Gastrocnemius medialis (tissue), 4 donors: ENCODE data around the gene TALDO1. TPM values are rescaled to one million over a fixed set of nuclear protein-coding genes. Genes with fewer than 3 reads are reported as not detected.

Experiments used
- ATAC-seq, 2 donors: fragments of 150-250 bp; one replicate each; pipeline ENCODE4 v1.9.1; 2016
- DNase-seq, 2 donors: peaks; one replicate each; pipeline ENCODE4 v3.0.0-alpha.2; 2019
- H3K27ac ChIP-seq, 4 donors: fragments of 200-600 bp; sonication (generic); 1 replicate in 1 of 4; 2 replicates in 3 of 4; pipeline ENCODE4 v1.5.1; 2016 to 2018; ENCODE audit warnings: mild to moderate bottlenecking in 2 of 4, moderate library complexity in 1 of 4
- H3K27me3 ChIP-seq, 3 donors: fragments of 200-600 bp; sonication (generic) in 2 of 3; 1 replicate in 1 of 3; 2 replicates in 2 of 3; pipeline versions ENCODE4 v1.5.1 to v1.6.0; 2016 to 2019; ENCODE audit warnings: mild to moderate bottlenecking in 1 of 3, moderate library complexity in 1 of 3
- H3K36me3 ChIP-seq, 2 donors: fragments of 200-600 bp; sonication (generic) in 1 of 2; one replicate each; pipeline ENCODE4 v1.5.1; 2017 to 2018
- H3K4me1 ChIP-seq, 2 donors: fragments of 200-600 bp; sonication (generic) in 1 of 2; one replicate each; pipeline ENCODE4 v1.5.1; 2016 to 2017; ENCODE audit warnings: mild to moderate bottlenecking in 2 of 2
- H3K4me3 ChIP-seq, 4 donors: fragments of 200-600 bp; sonication (generic) in 3 of 4; 1 replicate in 1 of 4; 2 replicates in 3 of 4; pipeline ENCODE4 v1.5.1; 2016 to 2019; ENCODE audit warnings: mild to moderate bottlenecking in 2 of 4
- H3K9me3 ChIP-seq, 3 donors: fragments of 200-600 bp; sonication (generic) in 2 of 3; 1 replicate in 1 of 3; 2 replicates in 2 of 3; pipeline ENCODE4 v1.5.1; 2016 to 2019
- POLR2A ChIP-seq, 2 donors: fragments of 450-650 bp; IDR thresholded peaks; one replicate each; pipeline ENCODE4 v1.6.1; 2017; ENCODE audit warnings: antibody characterized with exemption in 2 of 2, mild to moderate bottlenecking in 2 of 2, moderate library complexity in 2 of 2
- in situ Hi-C, 4 donors: fragments of 200-750 bp; cut with MboI; loops; one replicate each; pipeline versions ENCODE4 v1.15.0 to v1.8.0; 2017; ENCODE audit warnings: low sequenced_read_pairs in 4 of 4
- intact Hi-C: fragments of 100-400 bp; cut with DNase I; formaldehyde crosslinking; loops from one replicate; pipeline ENCODE4 v1.15.1; 2023; ENCODE audit warnings: low total_unique reads
- total RNA-seq, 4 donors: library from RNA; depleted of rRNA; stranded (reverse); fragments of >200 nt; gene quantifications; one replicate each; pipeline versions ENCODE4 v1.1.0 to v1.2.3, GENCODE V29; 2016
- TF ChIP-seq, protein P1 (sequence below), 5 experiments: fragments of 450-650 bp in 3 of 5; fragments of 200-600 bp in 2 of 5; sonication (generic) in 2 of 5; IDR thresholded peaks in 4 of 5; conservative IDR thresholded peaks in 1 of 5; 1 replicate in 4 of 5; 2 replicates in 1 of 5; pipeline ENCODE4 v1.5.1; 2016 to 2019; ENCODE audit warnings: antibody characterized with exemption in 5 of 5, mild to moderate bottlenecking in 3 of 5, moderate library complexity in 3 of 5

Gene TALDO1
- 100 to 1,000 TPM in 3 of 4 donors, 10 to 100 TPM in 1; 98.6 to 167 (median 153) TPM for total RNA-seq

GRCh38 chr11:747158-748006 lies at the start of gene TALDO1:
Gene TALDO1 (plus strand): TSS chr11:747464. CDS start chr11:747482, 18 bp downstream.
- ATAC-seq (peak; percentile 91 to 92), DNase-seq (peak; percentile 83 to 88)
- intact Hi-C loops (loop anchor here (1.0 to 5.0 kb wide), 4 partner anchors 17 to 51 kb away; partner anchors contain the start of genes DEAF1, GATD1, SLC25A22 and TMEM80), in situ Hi-C loops (loop anchor here in 1 of 4 donors (25.0 kb wide), 1 partner anchor 185 kb away; the partner anchor contains the start of genes LMNTD2 and RASSF7)
- H3K27me3 ChIP-seq, result no peaks in the 10 kb centered on the region
- peaks cover 13 to 16% of the 10 kb centered on the region in 2 donors for H3K4me1 ChIP-seq
- TF ChIP-seq, protein P1, sequence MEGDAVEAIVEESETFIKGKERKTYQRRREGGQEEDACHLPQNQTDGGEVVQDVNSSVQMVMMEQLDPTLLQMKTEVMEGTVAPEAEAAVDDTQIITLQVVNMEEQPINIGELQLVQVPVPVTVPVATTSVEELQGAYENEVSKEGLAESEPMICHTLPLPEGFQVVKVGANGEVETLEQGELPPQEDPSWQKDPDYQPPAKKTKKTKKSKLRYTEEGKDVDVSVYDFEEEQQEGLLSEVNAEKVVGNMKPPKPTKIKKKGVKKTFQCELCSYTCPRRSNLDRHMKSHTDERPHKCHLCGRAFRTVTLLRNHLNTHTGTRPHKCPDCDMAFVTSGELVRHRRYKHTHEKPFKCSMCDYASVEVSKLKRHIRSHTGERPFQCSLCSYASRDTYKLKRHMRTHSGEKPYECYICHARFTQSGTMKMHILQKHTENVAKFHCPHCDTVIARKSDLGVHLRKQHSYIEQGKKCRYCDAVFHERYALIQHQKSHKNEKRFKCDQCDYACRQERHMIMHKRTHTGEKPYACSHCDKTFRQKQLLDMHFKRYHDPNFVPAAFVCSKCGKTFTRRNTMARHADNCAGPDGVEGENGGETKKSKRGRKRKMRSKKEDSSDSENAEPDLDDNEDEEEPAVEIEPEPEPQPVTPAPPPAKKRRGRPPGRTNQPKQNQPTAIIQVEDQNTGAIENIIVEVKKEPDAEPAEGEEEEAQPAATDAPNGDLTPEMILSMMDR (IDR thresholded peaks at IDR 0.05 in 4 of 5, conservative IDR thresholded peaks at IDR 0.05 in 1 of 5), result peak in 4 of 5 experiments; percentile 9 to 46 (median 27)
- peak; percentile 77 to 92 for TF ChIP-seq POLR2A (IDR thresholded peaks at IDR 0.05)
- H3K4me3 ChIP-seq, result peak within 1 kb of the TSS; percentile 67 to 99 (median 85)
- no peaks in the 10 kb centered on the region for H3K9me3 ChIP-seq
- peak within 1 kb of the TSS; percentile 78 to 98 (median 93) for H3K27ac ChIP-seq
- no peaks in the 10 kb centered on the region for H3K36me3 ChIP-seq

GRCh38 chr11:697811-698311 lies 49.4 kb upstream of the TALDO1 start:
- H3K4me1 ChIP-seq, result peaks cover 33 to 35% of the 10 kb centered on the region in 2 donors
- no peaks in the 10 kb centered on the region for H3K27me3 ChIP-seq
- ATAC-seq (no peak), DNase-seq (no peak)
- TF ChIP-seq, protein P1 (IDR thresholded peaks at IDR 0.05 in 4 of 5, conservative IDR thresholded peaks at IDR 0.05 in 1 of 5), result no peak
- no peak for TF ChIP-seq POLR2A (IDR thresholded peaks at IDR 0.05)
- in situ Hi-C loops (no loop called here), intact Hi-C loops (loop anchor here (2.0 to 5.0 kb wide), 4 partner anchors 31 to 131 kb away; partner anchors contain the start of gene TALDO1)
- peak overlapping the region in 2 of 4 donors; percentile 22 to 86 for H3K4me3 ChIP-seq
- peak overlapping the region; percentile 92 to 100 (median 98) for H3K27ac ChIP-seq
- H3K36me3 ChIP-seq, result peaks cover 0 to 25% of the 10 kb centered on the region in 2 donors
- H3K9me3 ChIP-seq, result no peaks in the 10 kb centered on the region

DNA sequence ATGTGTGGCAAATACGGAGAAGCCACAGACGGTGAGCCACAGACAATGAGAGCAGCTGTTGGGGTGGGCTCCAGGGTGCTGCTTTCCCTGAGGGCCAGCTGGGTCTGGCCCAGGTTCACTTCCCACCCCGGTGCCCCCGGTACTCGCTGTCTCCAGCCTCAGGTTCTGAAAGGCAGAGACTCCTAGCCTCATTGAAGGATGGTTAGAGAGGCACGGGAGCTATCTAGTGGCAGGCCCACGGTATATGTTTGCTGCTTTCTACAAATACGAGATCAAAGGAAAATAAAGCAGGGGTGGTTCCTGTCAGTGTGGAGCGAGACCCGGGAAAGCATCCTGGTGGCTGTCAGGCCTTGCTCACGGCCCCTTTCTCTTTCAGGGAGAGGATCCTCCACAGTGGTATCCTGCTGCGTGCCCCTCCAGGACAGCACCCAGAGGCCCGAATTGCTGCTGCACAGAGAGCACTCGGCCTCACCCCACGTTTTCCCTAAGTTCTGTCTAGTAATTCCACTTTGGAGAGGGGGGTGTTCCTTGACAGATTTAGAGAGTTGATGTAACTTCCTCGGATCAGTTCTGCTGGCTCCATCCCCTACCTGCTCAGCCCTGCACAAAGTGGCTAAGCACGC lies 48.7 kb upstream of the TALDO1 start:
- ATAC-seq, result no peak
- DNase-seq, result no peak
- Histone ChIP-seq H3K4me1 (peaks cover 29 to 30% of the 10 kb centered on the region in 2 donors), H3K4me3 (no peak overlapping the region), H3K27ac (peak overlapping the region; percentile 92 to 100 (median 98)), H3K27me3 (no peaks in the 10 kb centered on the region), H3K36me3 (peaks cover 0 to 25% of the 10 kb centered on the region in 2 donors), H3K9me3 (no peaks in the 10 kb centered on the region)
- intact Hi-C loops (loop anchor here (2.0 to 5.0 kb wide), 4 partner anchors 30 to 131 kb away; partner anchors contain the start of gene TALDO1), in situ Hi-C loops (no loop called here)
- TF ChIP-seq, protein P1 (IDR thresholded peaks at IDR 0.05 in 4 of 5, conservative IDR thresholded peaks at IDR 0.05 in 1 of 5), result no peak
- no peak for TF ChIP-seq POLR2A (IDR thresholded peaks at IDR 0.05)

GRCh38 chr11:699116-699508 lies 48.2 kb upstream of the TALDO1 start:
- in situ Hi-C loops (no loop called here), intact Hi-C loops (loop anchor here (2.0 to 5.0 kb wide), 4 partner anchors 30 to 132 kb away; partner anchors contain the start of gene TALDO1)
- H3K36me3 ChIP-seq, result peaks cover 0 to 25% of the 10 kb centered on the region in 2 donors
- H3K4me1 ChIP-seq, result peaks cover 23 to 26% of the 10 kb centered on the region in 2 donors
- TF ChIP-seq, protein P1 (IDR thresholded peaks at IDR 0.05 in 4 of 5, conservative IDR thresholded peaks at IDR 0.05 in 1 of 5), result no peak
- no peak for TF ChIP-seq POLR2A (IDR thresholded peaks at IDR 0.05)
- peak overlapping the region in 3 of 4 donors; percentile 92 to 99 (median 97) for H3K27ac ChIP-seq
- DNase-seq (peak in 1 of 2 donors; percentile 9), ATAC-seq (no peak)
- no peaks in the 10 kb centered on the region for H3K27me3 ChIP-seq
- no peaks in the 10 kb centered on the region for H3K9me3 ChIP-seq
- H3K4me3 ChIP-seq, result no peak overlapping the region
